Fibroblast of skin of right biceps (primary cell): ENCODE data around the gene HOXD9.
A peak's percentile ranks its signal among the peaks of the same experiment; 100 is the strongest.

Experiments
- DNase-seq: peaks from one replicate; pipeline ENCODE4 v3.0.0-alpha.2; 2013

HOXD9 gene

DNA sequence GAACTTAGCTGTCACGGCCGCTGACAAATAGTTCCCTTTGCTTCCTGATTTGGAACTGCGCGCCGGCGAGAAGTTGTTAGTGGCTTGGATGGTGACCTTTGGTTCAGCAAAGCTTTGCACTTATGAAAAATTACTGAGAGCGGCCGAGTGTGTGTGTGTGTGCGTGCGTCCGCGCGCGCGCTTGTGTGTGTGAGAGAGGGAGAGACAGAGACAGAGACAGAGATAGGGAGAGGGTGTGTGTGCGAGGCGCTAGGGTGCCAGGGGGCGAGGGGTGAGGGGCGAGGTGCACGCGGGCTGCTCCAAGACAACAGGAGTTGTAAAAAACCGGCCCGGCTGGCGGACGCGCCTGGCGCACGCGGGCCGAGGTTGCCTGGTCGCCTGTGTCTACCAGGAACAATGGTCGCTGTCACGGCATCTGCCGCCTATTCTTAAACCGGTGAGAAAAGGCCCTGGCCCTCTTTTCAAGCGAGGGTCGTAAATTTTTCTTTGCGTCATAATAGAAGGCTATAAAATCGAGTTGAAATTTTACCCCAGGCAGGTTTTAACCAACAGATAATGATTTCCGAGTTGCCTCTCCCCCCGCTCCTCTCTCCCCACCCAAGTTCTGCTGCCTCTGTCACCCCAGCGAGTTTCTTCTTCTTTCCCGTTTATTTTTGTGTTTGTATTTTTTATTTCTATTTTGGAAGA, 35.1 kb downstream of the HOXD9 start:
- DNase-seq: peak; percentile 59

DNA sequence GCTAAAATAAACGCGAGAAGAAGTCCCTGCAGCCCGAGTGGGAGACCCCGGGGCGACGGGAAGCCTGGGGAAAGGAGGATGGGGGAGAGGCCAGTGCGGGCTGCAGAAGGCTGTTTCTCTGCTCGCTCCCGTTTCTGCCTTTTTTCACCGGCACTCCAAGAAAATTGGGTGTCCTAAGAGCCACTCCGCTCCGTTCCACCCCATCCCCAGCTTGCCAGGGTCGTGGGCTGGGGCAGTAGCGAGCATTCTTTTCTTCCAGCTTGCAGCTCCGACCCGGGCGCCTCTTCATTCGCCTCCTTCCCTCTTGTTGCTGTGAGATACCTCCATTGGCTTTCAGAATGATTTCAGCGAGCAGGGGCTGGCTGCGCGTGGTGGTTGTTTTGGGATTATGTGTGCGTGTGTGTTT, 35.7 kb downstream of the HOXD9 start:
- DNase-seq: peak; percentile 68

DNA sequence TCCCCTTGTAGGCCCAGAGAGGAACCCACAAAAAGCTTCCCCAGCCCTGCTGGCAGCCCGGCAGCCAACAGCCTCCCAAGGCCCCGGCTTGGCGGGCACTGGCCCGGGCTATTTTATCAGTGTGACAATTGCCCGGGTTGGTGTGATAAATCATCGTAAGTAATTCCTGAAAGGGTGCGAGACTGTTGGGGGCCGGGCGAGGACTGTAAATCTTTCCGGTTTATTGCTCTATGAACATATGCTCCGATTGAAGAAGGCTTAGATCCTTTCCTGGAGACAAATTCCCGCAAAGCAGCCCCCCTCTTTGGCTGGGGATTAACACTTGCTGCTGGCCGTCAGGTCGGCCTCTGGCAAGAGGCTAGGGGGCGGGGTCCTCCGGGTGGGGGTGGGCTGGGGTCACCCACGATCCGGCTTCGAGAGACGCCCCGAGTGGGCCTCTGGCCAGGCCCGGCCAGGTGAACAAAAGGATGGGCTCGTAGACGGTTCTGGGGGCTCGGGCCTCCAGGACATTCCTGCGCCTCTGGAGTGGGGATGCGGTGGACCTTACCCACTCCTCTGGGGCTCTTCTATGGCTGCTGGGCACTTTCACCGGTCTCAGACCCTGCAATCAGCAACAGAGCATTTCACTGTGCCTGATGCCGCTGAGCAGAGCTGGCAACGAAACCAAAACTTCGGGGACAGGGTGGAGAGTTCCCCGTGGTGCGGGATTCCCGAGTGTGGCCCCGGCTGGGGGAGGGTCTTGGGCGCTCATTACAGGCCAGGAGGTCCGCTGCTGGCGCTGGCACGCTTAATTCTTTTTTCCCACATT, 36.5 kb downstream of the HOXD9 start:
- peak; percentile 90 for DNase-seq

DNA sequence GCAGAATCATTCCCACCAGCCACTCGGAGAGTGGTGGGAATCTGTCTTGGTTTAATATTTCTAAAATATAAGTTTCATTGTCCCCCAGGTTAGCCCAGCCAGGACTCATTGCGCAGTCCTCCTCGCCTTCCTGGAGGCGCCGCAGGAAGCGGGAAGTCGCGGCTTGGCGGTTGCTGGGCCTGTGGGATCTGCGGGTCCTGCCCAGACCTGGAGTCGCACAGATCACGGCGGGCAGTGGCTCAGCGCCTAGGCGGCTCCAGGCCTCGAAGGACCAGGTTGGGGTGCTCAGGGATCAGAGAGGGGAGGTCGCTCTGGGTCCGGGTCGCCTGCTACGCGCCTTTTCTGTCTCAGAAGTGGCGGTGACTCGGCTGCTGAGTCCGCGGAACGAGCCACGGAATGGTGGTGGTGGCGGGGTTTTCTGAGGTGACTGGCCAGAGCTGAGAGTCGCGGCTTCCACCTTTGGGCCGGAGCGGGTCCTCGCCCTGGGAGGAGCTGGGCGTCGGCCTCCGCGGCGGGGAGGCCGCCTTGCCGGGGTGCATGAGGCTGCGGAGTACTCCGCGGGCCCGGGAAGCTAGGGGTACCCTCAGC, 37.2 kb downstream of the HOXD9 start:
- DNase-seq: peak; percentile 56

DNA sequence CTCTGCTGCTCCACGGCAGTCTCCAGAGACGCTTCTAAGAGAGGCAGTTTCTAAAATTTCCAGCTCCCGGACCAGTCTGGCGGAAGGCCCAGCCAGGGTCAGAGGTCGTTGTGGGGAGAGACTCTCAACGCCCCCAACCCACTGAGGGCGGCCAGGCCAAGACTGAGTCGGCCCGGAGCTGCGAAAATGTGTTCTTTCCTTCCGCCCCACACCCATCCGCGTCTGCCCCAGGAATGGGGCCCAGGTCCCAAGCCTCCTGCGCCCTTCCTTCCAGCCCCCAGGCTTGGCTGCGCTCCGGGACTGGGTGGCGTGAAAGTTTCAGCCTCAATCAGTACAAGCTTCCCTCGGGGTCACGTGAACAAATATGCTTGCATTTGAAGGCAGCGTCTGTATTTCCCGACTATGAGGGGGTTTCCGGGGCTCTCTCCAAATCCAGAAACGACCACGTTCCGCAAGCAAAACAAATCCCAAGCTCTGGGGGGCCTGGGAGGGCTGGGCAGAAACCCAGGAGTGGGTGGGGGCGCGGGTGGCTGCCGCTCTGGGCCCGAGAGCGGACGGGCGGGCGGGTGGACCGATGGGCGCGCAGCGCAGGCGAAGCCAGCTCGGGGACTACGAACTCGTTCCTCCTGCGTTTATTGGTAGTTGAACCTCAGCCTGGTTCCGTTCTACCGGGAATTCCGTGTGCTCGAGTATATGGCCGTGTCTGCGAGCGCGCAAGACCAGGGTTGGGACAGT, 37.9 kb downstream of the HOXD9 start:
- DNase-seq: peak; percentile 84

DNA sequence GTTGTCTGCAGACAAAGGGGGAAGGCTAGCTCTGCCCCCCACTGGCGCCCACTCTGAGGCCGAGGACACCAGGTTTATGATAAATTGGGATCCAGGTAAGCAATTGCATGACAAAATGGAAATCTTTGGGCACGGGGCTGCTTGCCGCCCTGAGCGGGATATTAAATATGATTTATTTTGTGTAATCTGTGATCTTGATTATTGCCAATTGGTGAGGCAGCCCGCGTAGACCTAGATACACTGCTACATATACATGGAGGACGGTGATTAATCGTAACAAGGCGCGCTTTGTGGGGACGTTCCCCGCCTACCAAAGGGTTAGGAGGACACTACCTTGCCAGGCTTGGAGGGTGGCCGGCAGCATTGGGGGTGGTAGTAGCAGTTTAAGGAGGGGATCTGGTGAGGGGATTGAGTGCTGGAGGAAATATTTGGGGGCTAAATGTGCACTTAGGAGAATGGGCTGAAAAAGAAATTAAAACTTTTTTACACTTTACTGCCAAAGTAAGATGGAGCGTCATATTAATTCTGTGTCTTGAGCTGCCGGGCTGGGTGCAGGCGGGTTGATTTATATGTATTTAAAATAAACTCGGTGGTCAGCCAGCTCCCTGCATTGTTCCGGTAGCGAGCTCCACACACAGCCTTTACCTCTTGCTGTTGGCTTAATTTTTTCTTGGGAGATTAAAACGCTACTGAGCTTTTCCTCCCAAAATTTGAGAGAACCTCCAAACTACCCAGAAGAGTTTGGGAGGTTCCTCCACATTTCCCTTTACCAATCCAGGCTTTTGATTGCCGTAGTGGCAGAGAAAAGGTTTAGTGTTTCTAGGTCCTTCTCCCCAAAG, 38.7 kb downstream of the HOXD9 start:
- DNase-seq: peak; percentile 66

DNA sequence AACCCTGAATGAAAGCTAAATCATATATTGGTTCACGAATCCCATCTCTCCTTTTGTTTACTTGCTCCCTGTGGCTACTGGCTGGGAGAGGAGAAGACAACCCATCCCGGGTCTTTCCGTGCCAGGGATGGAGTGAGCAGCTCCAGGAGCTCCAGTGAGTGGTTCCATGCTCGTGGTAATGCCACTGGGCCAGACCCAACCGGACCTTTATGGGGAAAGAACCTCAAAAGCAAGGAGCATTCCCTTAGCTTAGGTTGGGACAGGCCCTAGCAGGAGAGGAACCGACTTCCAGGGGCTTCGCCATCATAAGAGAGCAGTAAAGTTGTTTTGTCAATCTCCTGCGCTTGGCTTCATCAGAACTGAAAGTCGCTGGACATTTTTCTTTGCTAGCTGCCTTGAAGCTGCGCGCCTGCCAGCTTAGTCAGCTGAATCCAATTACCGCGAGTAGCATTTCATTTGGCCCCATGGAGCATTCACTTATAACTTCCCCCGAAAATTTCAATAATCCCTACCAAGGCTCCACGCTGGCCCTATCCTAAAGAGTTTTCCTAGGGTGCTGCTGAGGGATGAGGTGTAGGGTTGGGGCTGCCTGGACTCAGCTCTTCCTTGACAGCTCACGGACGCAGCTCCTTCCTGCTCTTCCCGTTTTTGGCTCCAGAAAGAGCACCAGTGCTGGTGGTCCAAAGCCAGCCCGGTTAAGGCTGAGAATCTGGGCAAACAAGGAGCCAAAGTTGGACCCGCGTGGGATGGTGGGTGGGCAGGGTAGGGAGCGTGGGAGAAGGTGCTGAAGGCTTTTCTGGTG, 39.5 kb downstream of the HOXD9 start:
- peak; percentile 93 for DNase-seq

DNA sequence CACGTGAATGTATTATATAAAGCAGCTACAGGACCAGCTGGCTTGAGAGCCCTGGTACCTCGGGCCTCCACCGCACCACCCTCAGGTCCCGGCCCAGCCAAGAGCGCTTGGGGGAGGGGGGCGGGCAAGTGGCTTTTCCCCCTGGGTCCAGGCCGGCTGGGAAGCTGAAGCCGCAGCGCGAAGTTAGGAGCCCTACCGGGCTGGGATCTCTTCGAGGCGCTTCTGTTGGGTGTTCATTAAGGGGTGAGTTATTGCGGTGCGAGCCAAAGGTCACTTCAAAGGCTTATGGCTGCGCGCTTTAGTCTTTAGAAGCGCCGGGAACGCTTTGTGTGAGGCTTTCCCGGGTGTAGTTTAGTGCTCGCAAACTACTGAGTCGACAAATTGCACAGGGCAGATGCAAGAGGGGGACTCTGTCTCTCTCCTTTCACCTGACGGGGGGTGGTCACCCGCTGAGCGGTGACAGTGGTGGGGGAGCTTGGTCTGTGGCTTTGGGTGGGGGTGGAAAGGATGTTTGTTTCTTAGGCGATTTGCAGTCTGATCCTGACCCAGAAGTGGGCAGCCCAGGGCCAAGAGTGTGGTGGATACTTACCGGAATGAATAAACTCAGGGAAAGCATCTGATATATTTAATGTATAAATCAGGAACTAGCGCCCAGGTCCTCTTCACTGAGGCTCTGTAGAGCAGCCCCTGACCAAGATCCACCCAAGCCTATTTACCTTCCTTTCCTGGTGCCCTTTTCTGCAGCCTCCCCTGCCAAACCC, 40.6 kb downstream of the HOXD9 start:
- no peak for DNase-seq

DNA sequence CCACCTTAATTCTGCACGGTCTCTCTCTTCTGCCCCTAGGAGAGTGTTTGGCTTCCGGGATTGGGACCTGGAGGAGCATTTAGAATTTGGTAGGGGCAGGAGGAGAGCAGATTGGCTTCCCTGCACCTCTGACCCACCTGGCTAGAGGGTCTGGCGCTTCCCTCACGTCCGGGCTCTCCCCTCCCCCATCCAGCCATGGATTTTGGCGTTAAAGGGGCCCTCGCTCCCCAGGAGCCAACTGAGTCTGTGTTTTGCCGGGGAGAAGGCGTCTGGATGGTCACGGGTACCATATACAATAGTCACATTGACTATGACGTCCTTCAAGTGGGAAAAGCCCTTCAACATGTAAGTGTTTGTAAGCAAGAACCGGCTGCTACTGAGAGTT, 41.1 kb downstream of the HOXD9 start:
- DNase-seq: no peak

DNA sequence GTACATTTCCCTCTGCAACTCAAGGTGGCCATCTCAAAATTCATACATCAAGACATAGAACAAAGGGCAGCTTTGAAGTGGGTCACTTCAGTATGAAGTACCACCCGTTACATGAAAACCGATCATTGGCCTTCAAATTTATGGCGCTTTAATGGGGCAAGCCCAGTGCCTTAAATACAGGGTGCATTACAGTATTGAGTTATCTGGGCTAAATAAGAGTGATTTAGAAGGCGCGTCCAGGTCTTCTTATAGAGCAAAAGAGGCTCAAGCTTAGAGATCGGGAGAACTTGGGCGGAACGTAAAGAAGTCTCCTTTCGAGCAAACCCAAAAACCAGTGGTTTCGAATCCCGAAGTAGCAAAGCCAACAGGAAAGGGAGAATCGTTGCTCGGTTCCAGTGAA, 41.7 kb downstream of the HOXD9 start:
- no peak for DNase-seq

DNA sequence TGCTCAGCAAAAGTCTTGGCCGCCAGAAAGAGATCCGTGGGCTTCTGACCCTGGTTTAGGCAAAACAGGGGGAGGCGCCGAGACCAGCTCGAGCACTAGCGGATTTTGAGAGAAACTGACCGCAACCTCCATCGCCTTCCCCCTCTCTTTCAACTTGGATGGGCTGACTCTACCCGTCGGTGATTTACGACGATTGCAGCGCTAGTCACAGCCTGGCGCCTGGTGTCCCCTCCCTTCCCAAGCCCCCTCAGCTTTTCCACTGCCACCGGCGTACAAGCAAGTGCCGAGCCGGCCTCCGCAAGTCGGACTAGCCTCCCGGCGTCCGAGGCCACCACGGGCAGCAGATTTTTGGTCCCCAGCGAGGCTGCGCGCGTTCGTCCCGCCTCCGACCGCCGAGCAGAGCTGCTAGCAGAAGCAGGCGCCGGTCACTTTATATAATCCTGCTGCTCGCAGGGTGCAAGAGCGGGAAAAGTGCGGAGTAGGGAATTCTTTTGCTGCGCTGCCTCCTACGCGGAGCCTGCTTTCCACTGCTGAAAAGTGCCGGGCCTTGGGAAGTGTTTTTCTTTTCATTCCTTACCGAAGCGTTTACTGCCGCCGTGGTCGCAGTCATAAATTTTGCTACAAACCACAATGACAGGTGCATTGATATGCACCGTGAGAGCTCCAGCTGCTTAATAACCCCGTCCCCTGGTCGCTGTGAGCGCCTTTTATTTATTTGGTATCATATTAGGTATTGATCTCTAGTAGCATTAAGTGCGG, 42.3 kb downstream of the HOXD9 start:
- peak; percentile 54 for DNase-seq

DNA sequence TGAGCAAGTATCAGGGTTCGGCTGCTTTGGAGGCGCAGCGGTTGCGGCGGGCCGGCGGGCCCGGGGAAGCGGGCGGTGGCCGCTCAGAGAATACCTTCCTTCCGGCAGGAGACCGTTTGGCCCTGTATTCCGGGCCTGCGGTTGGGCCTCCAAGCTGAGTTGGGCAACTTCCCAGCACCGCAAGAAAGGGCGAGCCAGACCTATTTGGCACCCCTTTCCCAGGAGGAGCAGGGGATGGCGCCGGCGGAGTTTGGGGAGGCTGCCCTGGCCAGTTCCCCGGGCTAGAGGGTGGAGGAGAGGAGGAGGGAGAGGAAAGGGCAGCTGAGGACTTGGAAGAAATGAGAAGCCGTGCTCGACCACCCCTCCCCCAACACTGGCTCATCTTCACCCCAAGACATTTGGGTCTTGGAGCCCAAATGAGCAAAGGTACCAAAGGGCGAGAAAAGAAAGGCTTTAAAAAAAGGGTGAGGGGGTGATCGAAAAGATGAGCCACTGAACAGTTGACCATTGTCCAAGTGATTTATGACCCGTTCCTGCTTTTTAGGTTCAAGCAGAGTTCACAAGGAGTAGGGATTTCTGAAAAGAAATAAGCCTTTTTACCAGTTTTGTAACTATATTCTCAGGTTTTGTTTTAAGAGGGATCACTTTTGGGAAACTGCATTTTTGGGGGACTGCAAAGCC, 43.0 kb downstream of the HOXD9 start:
- DNase-seq: no peak

DNA sequence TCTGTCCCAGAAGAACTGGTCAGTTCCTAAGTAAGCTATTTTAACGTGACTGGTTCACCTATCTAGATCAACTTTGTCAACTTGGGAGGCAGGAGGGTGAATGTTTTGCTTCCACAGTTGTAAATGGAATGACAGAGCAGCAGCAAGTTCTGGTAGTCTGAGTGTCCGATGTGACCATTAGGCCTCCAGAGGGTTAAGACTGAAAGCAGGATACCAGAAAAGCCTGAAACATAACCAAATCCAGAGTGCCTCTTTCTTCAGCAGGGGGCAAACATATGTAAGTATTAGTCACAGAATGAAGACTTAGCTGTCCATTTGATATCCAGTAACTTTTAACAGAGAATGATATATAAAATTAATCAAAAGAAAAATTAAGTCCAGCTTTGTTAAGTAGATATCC, 43.8 kb downstream of the HOXD9 start:
- DNase-seq: peak; percentile 60

DNA sequence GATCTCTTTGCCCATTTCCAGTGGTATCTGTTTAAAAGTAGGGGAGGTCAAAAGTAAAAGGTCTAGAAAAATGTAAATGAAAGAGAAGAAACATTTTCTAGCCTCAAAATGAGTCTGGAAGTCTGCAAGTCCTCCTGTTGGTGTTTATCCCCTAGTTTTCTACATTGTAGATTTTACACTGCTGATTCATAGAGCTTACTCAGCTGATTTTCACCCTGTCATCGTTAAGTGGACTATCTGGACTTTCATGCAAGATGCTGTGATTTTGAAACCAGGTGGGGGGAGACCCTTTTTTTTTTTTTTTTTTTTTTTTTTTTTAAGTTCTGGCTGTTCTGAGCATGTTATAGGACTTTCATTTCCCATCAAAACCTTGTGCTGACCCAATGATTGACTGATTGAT, 44.9 kb downstream of the HOXD9 start:
- DNase-seq: peak; percentile 77

DNA sequence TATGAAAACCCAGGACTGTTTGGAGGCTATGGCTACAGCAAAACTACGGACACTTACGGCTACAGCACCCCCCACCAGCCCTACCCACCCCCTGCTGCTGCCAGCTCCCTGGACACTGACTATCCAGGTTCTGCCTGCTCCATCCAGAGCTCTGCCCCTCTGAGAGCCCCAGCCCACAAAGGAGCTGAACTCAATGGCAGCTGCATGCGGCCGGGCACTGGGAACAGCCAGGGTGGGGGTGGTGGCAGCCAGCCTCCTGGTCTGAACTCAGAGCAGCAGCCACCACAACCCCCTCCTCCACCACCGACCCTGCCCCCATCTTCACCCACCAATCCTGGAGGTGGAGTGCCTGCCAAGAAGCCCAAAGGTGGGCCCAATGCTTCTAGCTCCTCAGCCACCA, 46.7 kb downstream of the HOXD9 start:
- DNase-seq: no peak

DNA sequence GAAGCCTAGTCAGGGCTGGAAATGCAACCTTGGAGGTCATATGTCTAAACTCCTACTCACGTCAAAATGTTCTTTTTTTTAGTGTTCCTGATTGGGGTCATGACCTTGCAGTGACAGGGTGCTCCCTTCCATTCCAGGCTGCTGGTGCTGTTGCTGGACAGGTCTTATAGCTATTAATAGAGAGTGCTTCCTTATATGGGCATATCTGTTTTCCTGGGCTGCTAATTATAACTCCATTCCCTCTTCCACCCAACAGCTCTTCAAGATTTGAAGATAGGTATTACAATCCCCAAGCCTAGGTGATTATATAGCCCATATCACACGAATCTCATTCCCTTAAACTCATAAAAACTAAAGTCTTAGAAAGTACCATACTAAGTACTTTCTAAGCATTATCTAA, 47.2 kb downstream of the HOXD9 start:
- DNase-seq: no peak

DNA sequence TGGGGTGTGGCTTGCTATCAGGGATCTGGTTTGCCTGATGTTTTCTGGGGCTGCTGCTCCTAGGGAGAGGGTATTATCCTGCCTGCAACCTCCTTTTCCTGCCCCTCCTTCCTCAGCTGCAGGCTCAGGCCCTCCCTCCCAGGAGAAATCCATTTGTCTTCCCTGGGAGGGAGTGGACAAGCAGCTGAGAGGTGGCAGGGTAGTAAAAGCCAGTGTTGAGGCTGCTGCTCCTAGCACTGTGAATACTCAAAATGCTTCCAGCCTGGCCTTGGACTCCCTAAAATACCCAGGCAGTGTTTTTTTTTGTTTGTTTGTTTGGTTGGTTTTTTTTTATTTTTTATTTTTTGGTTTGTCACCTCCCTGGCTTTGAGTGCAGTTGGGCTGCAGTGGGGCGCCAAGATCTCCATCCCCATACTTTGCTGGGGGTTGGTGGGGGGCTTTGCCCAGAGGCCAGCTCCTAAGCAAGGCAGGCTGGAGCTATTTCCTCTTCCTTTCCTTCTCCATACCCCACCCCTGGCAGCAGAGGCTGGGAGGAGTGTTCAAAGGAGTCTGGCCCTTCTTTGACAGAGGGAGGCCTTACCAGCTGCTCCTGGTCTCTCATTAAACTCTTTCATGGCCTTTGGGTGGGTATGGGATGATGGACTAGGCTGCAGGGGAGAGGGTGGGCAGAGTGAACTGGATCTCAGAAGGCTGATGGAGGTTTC, 48.2 kb downstream of the HOXD9 start:
- DNase-seq: peak; percentile 66

DNA sequence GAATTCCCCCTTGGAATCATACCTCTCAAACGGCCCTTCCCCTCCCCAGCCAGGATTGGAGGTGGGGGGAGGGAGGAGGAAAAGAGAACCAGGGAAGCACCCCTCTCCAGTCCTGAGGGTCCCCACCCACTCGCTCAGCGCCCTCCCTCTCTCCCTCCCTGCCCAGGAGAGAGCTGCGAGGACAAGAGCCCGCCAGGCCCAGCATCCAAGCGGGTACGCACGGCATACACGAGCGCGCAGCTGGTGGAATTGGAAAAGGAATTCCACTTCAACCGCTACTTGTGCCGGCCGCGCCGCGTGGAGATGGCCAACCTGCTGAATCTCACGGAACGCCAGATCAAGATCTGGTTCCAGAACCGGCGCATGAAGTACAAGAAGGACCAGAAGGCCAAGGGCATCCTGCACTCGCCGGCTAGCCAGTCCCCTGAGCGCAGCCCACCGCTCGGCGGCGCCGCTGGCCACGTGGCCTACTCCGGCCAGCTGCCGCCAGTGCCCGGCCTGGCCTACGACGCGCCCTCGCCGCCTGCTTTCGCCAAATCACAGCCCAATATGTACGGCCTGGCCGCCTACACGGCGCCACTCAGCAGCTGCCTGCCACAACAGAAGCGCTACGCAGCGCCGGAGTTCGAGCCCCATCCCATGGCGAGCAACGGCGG, 49.0 kb downstream of the HOXD9 start:
- DNase-seq: peak; percentile 55
